Neural cell (in vitro differentiated cells): Measurements from ENCODE around the gene TNFAIP8L1. TPM values are rescaled to one million over a fixed set of nuclear protein-coding genes. Genes with fewer than 3 reads are reported as not detected.

Experiments used
- H2AFZ ChIP-seq: fragments of 200-600, 300-800 bp; sonication (generic), shearing (Covaris generic); 2 replicates; pipeline ENCODE4 v1.6.0; 2014; ENCODE audit warnings: low read depth, mild to moderate bottlenecking, antibody characterized with exemption, low read length, moderate library complexity
- H3F3A ChIP-seq: fragments of 200-600 bp; shearing (Covaris generic); 2 replicates; pipeline ENCODE4 v1.6.1; 2016; ENCODE audit warnings: mild to moderate bottlenecking, moderate library complexity, mixed read lengths, antibody characterized with exemption, low read length; ENCODE audit not compliant: insufficient read depth, poor library complexity, severe bottlenecking
- H3K27ac ChIP-seq: fragments of 200-600, 300-800 bp; sonication (generic), shearing (Covaris generic); 2 replicates; pipeline ENCODE4 v1.5.1; 2014; ENCODE audit warnings: mild to moderate bottlenecking, low read length, moderate library complexity
- H3K27me3 ChIP-seq: fragments of 300-800, 200-600 bp; sonication (generic), shearing (Covaris generic); 2 replicates; pipeline ENCODE4 v1.6.0; 2014; ENCODE audit warnings: mild to moderate bottlenecking, low read depth, low read length, moderate library complexity; ENCODE audit not compliant: insufficient read depth
- H3K36me3 ChIP-seq: fragments of 300-800, 200-600 bp; sonication (generic), shearing (Covaris generic); 2 replicates; pipeline ENCODE4 v1.5.1; 2014; ENCODE audit warnings: mild to moderate bottlenecking, antibody characterized with exemption, low read length, moderate library complexity; ENCODE audit not compliant: insufficient read depth
- H3K4me2 ChIP-seq: fragments of 300-800, 200-600 bp; sonication (generic), shearing (Covaris generic); 2 replicates; pipeline ENCODE4 v1.6.0; 2014; ENCODE audit warnings: mild to moderate bottlenecking, low read length
- H3K4me3 ChIP-seq: fragments of 300-800, 200-600 bp; sonication (generic), shearing (Covaris generic); 2 replicates; pipeline ENCODE4 v1.5.1; 2014; ENCODE audit warnings: mild to moderate bottlenecking, low read length, moderate library complexity
- H3K79me2 ChIP-seq: fragments of 200-600 bp; shearing (Covaris generic); replicated peaks from 2 replicates; pipeline ENCODE4 v1.6.0; 2014; ENCODE audit warnings: mild to moderate bottlenecking, low read length, moderate library complexity; ENCODE audit not compliant: insufficient read depth
- H3K9ac ChIP-seq: fragments of 300-800, 200-600 bp; sonication (generic), shearing (Covaris generic); 2 replicates; pipeline ENCODE4 v1.6.1; 2016; ENCODE audit warnings: mild to moderate bottlenecking, low read length, mixed read lengths
- H3K9me2 ChIP-seq: fragments of 200-600 bp; shearing (Covaris generic); 2 replicates; pipeline ENCODE4 v1.6.1; 2016; ENCODE audit warnings: mild to moderate bottlenecking, low read length, mixed read lengths; ENCODE audit not compliant: insufficient read depth
- H3K9me3 ChIP-seq: fragments of 200-600, 300-800 bp; sonication (generic), shearing (Covaris generic); 2 replicates; pipeline ENCODE4 v1.6.1; 2016; ENCODE audit warnings: mild to moderate bottlenecking, mixed run types, low read length, moderate library complexity, mixed read lengths
- H4K20me1 ChIP-seq: fragments of 200-600 bp; shearing (Covaris generic); 2 replicates; pipeline ENCODE4 v1.6.1; 2016; ENCODE audit warnings: mild to moderate bottlenecking, mixed run types; ENCODE audit not compliant: insufficient read depth
- CTCF ChIP-seq: fragments of 450-650 bp; IDR thresholded peaks from 2 replicates; pipeline ENCODE4 v1.5.1; 2014; ENCODE audit warnings: antibody characterized with exemption, mild to moderate bottlenecking, moderate library complexity; ENCODE audit not compliant: poor library complexity, severe bottlenecking
- EP300 ChIP-seq: fragments of 450-650 bp; conservative IDR thresholded peaks from 2 replicates; pipeline ENCODE4 v1.6.1; 2014; ENCODE audit warnings: antibody characterized with exemption, mild to moderate bottlenecking, moderate library complexity; ENCODE audit not compliant: poor library complexity, severe bottlenecking
- EZH2 ChIP-seq: fragments of 200-600, 300-800 bp; shearing (Covaris generic), sonication (generic); IDR thresholded peaks from 2 replicates; pipeline ENCODE4 v1.6.1; 2014; ENCODE audit warnings: antibody characterized with exemption, low read length, borderline replicate concordance, mild to moderate bottlenecking; ENCODE audit not compliant: insufficient read depth, poor library complexity, severe bottlenecking
- MXI1 ChIP-seq: fragments of 450-650 bp; conservative IDR thresholded peaks from 2 replicates; pipeline ENCODE4 v1.6.1; 2014; ENCODE audit warnings: antibody characterized with exemption, mild to moderate bottlenecking; ENCODE audit not compliant: poor library complexity, severe bottlenecking
- POLR2AphosphoS5 ChIP-seq: IDR thresholded peaks from 2 replicates; pipeline ENCODE4 v1.6.1; 2012
- RAD21 ChIP-seq: fragments of 450-650 bp; conservative IDR thresholded peaks from 2 replicates; pipeline ENCODE4 v1.6.1; 2014; ENCODE audit warnings: antibody characterized with exemption, mild to moderate bottlenecking, moderate library complexity
- REST ChIP-seq: IDR thresholded peaks from 2 replicates; pipeline ENCODE4 v1.6.1; 2012; ENCODE audit warnings: borderline replicate concordance
- SMC3 ChIP-seq: fragments of 450-650 bp; conservative IDR thresholded peaks from 2 replicates; pipeline ENCODE4 v1.6.1; 2014; ENCODE audit warnings: antibody characterized with exemption, mild to moderate bottlenecking, moderate library complexity; ENCODE audit not compliant: poor library complexity
- TAF1 ChIP-seq: IDR thresholded peaks from 2 replicates; pipeline ENCODE4 v1.6.1; 2012; ENCODE audit warnings: low read depth
- polyA plus RNA-seq: library from polyadenylated mRNA; depleted of rRNA; stranded (reverse); fragments of >200 nt; gene quantifications from 2 replicates; pipeline ENCODE4 v1.2.3, GENCODE V29; 2014

TNFAIP8L1 gene
- polyA plus RNA-seq, 1 donor from 2014 or later, result 0.99 TPM

- H2AFZ ChIP-seq, result no peak overlapping the region
- no peaks in the 10 kb centered on the region for H3K36me3 ChIP-seq
- H3K4me3 ChIP-seq, result no peak overlapping the region
- H4K20me1 ChIP-seq, result no peaks in the 10 kb centered on the region
- no peaks in the 10 kb centered on the region for H3F3A ChIP-seq
- H3K9ac ChIP-seq, result no peak overlapping the region
- H3K79me2 ChIP-seq, result no peaks in the 10 kb centered on the region
- no peaks in the 10 kb centered on the region for H3K27me3 ChIP-seq
- no peaks in the 10 kb centered on the region for H3K9me2 ChIP-seq
- TF ChIP-seq MXI1, result no peak
- TF ChIP-seq EZH2, result no peak
- TF ChIP-seq RAD21, result no peak
- no peak for TF ChIP-seq CTCF
- TF ChIP-seq REST, result no peak
- TF ChIP-seq POLR2AphosphoS5, result no peak
- no peaks in the 10 kb centered on the region for H3K9me3 ChIP-seq
- H3K27ac ChIP-seq, result no peak overlapping the region
- H3K4me2 ChIP-seq, result no peak overlapping the region
Measured at GRCh38 chr19:4653793-4654436, 14.6 kb downstream of the TNFAIP8L1 start.

GRCh38 chr19:4654437-4655361 is 15.4 kb downstream of the TNFAIP8L1 start:
- Histone ChIP-seq H3F3A (no peaks in the 10 kb centered on the region), H3K27me3 (no peaks in the 10 kb centered on the region), H2AFZ (no peak overlapping the region), H3K79me2 (no peaks in the 10 kb centered on the region), H3K4me2 (no peak overlapping the region), H3K9me3 (no peaks in the 10 kb centered on the region), H3K27ac (no peak overlapping the region), H3K9me2 (no peaks in the 10 kb centered on the region), H3K9ac (no peak overlapping the region), H3K4me3 (no peak overlapping the region), H4K20me1 (no peaks in the 10 kb centered on the region), H3K36me3 (no peaks in the 10 kb centered on the region)
- TF ChIP-seq RAD21 (no peak), SMC3 (no peak), REST (no peak), TAF1 (no peak), POLR2AphosphoS5 (no peak), EP300 (no peak), EZH2 (no peak), MXI1 (no peak)
